Aorta (tissue), 5 donors: ENCODE results near the gene SFRP2. TPM values are rescaled to one million over a fixed set of nuclear protein-coding genes. Genes with fewer than 3 reads are reported as not detected.
A peak's percentile ranks its signal among the peaks of the same experiment; 100 is the strongest.

Experiments
- ATAC-seq: fragments of 200-7000 bp; cut with Tn5 transposase; one replicate; pipeline ENCODE4 v1.9.1; 2022; ENCODE audit warnings: moderate library complexity; ENCODE audit not compliant: low FRiP score
- DNase-seq, 2 donors: peaks; one replicate each; pipeline ENCODE4 v3.0.0-alpha.2; 2020
- H3K27ac ChIP-seq, 2 donors: one replicate each; pipeline ENCODE4 v1.5.1; 2013; ENCODE audit warnings: low read length in 2 of 2, mild to moderate bottlenecking in 2 of 2, moderate library complexity in 2 of 2, control low read depth in 1 of 2, inconsistent platforms in 1 of 2, low read depth in 1 of 2
- H3K27me3 ChIP-seq, 2 donors: one replicate each; pipeline ENCODE4 v1.6.1; 2013; ENCODE audit warnings: control low read depth in 1 of 2, low read length in 1 of 2, mild to moderate bottlenecking in 1 of 2, moderate library complexity in 1 of 2; ENCODE audit not compliant: insufficient read depth in 2 of 2, control insufficient read depth in 1 of 2
- H3K36me3 ChIP-seq, 2 donors: one replicate each; pipeline ENCODE4 v1.6.1; 2013; ENCODE audit warnings: control low read depth in 1 of 2, low read length in 1 of 2, mild to moderate bottlenecking in 1 of 2; ENCODE audit not compliant: insufficient read depth in 2 of 2, control insufficient read depth in 1 of 2
- H3K4me1 ChIP-seq, 2 donors: one replicate each; pipeline ENCODE4 v1.6.1; 2013; ENCODE audit warnings: low read length in 2 of 2, control low read depth in 1 of 2, mild to moderate bottlenecking in 1 of 2, moderate library complexity in 1 of 2; ENCODE audit not compliant: insufficient read depth in 2 of 2, control insufficient read depth in 1 of 2
- H3K4me3 ChIP-seq, 2 donors: one replicate each; pipeline ENCODE4 v1.5.1; 2013; ENCODE audit warnings: low read length in 2 of 2, control low read depth in 1 of 2, mild to moderate bottlenecking in 1 of 2
- H3K9me3 ChIP-seq: one replicate; pipeline ENCODE4 v1.6.1; 2013; ENCODE audit warnings: mild to moderate bottlenecking, low read length; ENCODE audit not compliant: control insufficient read depth
- WGBS, 2 donors: extraction: QIAGEN DNeasy Blood & Tissue Kit; methylation state at CpG; one replicate each; pipeline ENCODE4 v1.1.7; 2013; 5-methylcytosine and 5-hydroxymethylcytosine counted together
- intact Hi-C, 2 donors: fragments of 100-400 bp; cut with DNase I; formaldehyde crosslinking; loops; one replicate each; pipeline versions ENCODE4 v1.14.2 to v1.15.0; 2022
- polyA plus RNA-seq, 2 donors: library from polyadenylated mRNA; stranded (reverse); fragments of 200-250 nt; gene quantifications; one replicate each; pipeline ENCODE4 v1.2.3, GENCODE V29; 2013
- total RNA-seq, 2 donors: library from RNA; stranded (reverse); fragmentation: NEBNext Ultra II Directional; extraction: Animal tissue kit (Norgen Biotek cat#: 25700); gene quantifications; one replicate each; pipeline ENCODE4 v1.2.1, GENCODE V29; 2021
- donor health status: healthy with polysubstance abuse.
- donor health status: Bipolar disorder and iron deficiency.
- donor health status: DM: no; HTN: no; CAD: no.
- donor health status: DM: no; HTN: no; CAD: no.
- donor health status: DM: yes; HTN: yes; CAD: no.

The SFRP2 gene
- total and polyA plus RNA-seq, 4 donors: 0.92 to 1,198 (median 52.0) TPM

- Histone ChIP-seq H3K27ac (no peak overlapping the region), H3K4me3 (no peak overlapping the region), H3K9me3 (peaks cover 2% of the 10 kb centered on the region), H3K36me3 (no peaks in the 10 kb centered on the region), H3K4me1 (no peaks in the 10 kb centered on the region), H3K27me3 (peaks cover 0 to 3% of the 10 kb centered on the region in 2 donors)
- intact Hi-C loops: no loop called here
- 94 to 96% methylated on average over 30 of the region's 30 CpGs for WGBS, 2 donors
- ATAC-seq (no peak), DNase-seq (no peak)
Observed at GRCh38 chr4:153806073-153806472, 17.2 kb upstream of the SFRP2 start.

- peaks cover 0 to 1% of the 10 kb centered on the region in 2 donors for H3K27me3 ChIP-seq
- no peak overlapping the region for H3K4me3 ChIP-seq
- no peak for DNase-seq
Observed at GRCh38 chr4:153804722-153805121, 15.8 kb upstream of the SFRP2 start.

GRCh38 chr4:153799694-153800074, 10.8 kb upstream of the SFRP2 start:
- Histone ChIP-seq H3K27ac (no peak overlapping the region), H3K9me3 (peaks cover 2% of the 10 kb centered on the region), H3K4me1 (no peaks in the 10 kb centered on the region), H3K36me3 (no peaks in the 10 kb centered on the region), H3K4me3 (no peak overlapping the region), H3K27me3 (peaks cover 0 to 1% of the 10 kb centered on the region in 2 donors)
- no peak for DNase-seq
- peak; percentile 51 for ATAC-seq
- WGBS, 2 donors: 53 to 59% methylated on average over 2 of the region's 2 CpGs
- intact Hi-C loops: no loop called here

More at GRCh38 chr4:153804722-153805121, 15.8 kb upstream of the SFRP2 start:
- Histone ChIP-seq H3K36me3 (no peaks in the 10 kb centered on the region), H3K9me3 (peaks cover 2% of the 10 kb centered on the region), H3K4me1 (no peaks in the 10 kb centered on the region), H3K27ac (no peak overlapping the region)
- ATAC-seq: no peak
- intact Hi-C loops: no loop called here
- 36 to 37% methylated on average over 3 of the region's 3 CpGs for WGBS, 2 donors

- no peaks in the 10 kb centered on the region for H3K27me3 ChIP-seq
- H3K27ac ChIP-seq: no peak overlapping the region
- WGBS, 2 donors: 84% methylated on average over 3 of the region's 3 CpGs
- H3K4me1 ChIP-seq: no peaks in the 10 kb centered on the region
- intact Hi-C loops: no loop called here
- H3K4me3 ChIP-seq: no peak overlapping the region
- no peaks in the 10 kb centered on the region for H3K36me3 ChIP-seq
- H3K9me3 ChIP-seq: no peaks in the 10 kb centered on the region
- DNase-seq: no peak
- no peak for ATAC-seq
Observed at GRCh38 chr4:153798901-153799693, 10.2 kb upstream of the SFRP2 start.

- WGBS, 2 donors: 42 to 45% methylated on average over 3 of the region's 3 CpGs
- ATAC-seq: peak; percentile 22
- intact Hi-C loops: no loop called here
Observed at GRCh38 chr4:153798420-153798819, 9.5 kb upstream of the SFRP2 start.

GRCh38 chr4:153794006-153794405, 5.1 kb upstream of the SFRP2 start:
- 84 to 87% methylated on average over 5 of the region's 5 CpGs for WGBS, 2 donors
- Histone ChIP-seq H3K27me3 (no peaks in the 10 kb centered on the region), H3K4me1 (peaks cover 0 to 2% of the 10 kb centered on the region in 2 donors), H3K9me3 (no peaks in the 10 kb centered on the region), H3K27ac (no peak overlapping the region), H3K4me3 (no peak overlapping the region), H3K36me3 (no peaks in the 10 kb centered on the region)
- intact Hi-C loops: no loop called here
- DNase-seq: no peak
- ATAC-seq: no peak

More at GRCh38 chr4:153798420-153798819, 9.5 kb upstream of the SFRP2 start:
- no peak for DNase-seq
- Histone ChIP-seq H3K27me3 (no peaks in the 10 kb centered on the region), H3K27ac (no peak overlapping the region), H3K4me3 (no peak overlapping the region), H3K4me1 (no peaks in the 10 kb centered on the region), H3K9me3 (no peaks in the 10 kb centered on the region), H3K36me3 (no peaks in the 10 kb centered on the region)

GRCh38 chr4:153792618-153793247, 3.9 kb upstream of the SFRP2 start:
- ATAC-seq (no peak), DNase-seq (no peak)
- H3K9me3 ChIP-seq: no peaks in the 10 kb centered on the region
- WGBS, 2 donors: 29 to 32% methylated on average over 39 of the region's 39 CpGs
- peaks cover 0 to 2% of the 10 kb centered on the region in 2 donors for H3K4me1 ChIP-seq
- intact Hi-C loops: no loop called here
- H3K36me3 ChIP-seq: no peaks in the 10 kb centered on the region
- no peak overlapping the region for H3K27ac ChIP-seq
- no peaks in the 10 kb centered on the region for H3K27me3 ChIP-seq
- no peak overlapping the region for H3K4me3 ChIP-seq

GRCh38 chr4:153791746-153792617, 3.1 kb upstream of the SFRP2 start:
- ATAC-seq (peak; percentile 55), DNase-seq (peak; percentile 74 to 87)
- Histone ChIP-seq H3K27ac (no peak overlapping the region), H3K4me3 (no peak overlapping the region), H3K9me3 (no peaks in the 10 kb centered on the region), H3K4me1 (peaks cover 0 to 2% of the 10 kb centered on the region in 2 donors), H3K27me3 (no peaks in the 10 kb centered on the region), H3K36me3 (no peaks in the 10 kb centered on the region)
- WGBS, 2 donors: 7 to 8% methylated on average over 37 of the region's 37 CpGs
- intact Hi-C loops: no loop called here
